HepG2 (cell line): ENCODE measurements around the gene DDX24. TPM values are rescaled to one million over a fixed set of nuclear protein-coding genes. Genes with fewer than 3 reads are reported as not detected.

Source experiments
- GPN1 ChIP-seq: sonication (generic); formaldehyde crosslinking; IDR thresholded peaks from 2 replicates; pipeline ENCODE4 v1.5.1; 2020; ENCODE audit warnings: missing genetic modification reagents, borderline replicate concordance
- GTF3A ChIP-seq: sonication (generic); formaldehyde crosslinking; conservative IDR thresholded peaks from 2 replicates; pipeline ENCODE4 v1.4.0; 2020; ENCODE audit warnings: mild to moderate bottlenecking, missing genetic modification reagents
- HOXA9 ChIP-seq: sonication (generic); formaldehyde crosslinking; IDR thresholded peaks from 2 replicates; pipeline ENCODE4 v1.8.1; 2022; ENCODE audit warnings: missing genetic modification reagents, mild to moderate bottlenecking, moderate library complexity, borderline replicate concordance
- KDM2A ChIP-seq: sonication (generic); formaldehyde crosslinking; IDR thresholded peaks from 2 replicates; pipeline ENCODE4 v1.4.0; 2020; ENCODE audit warnings: low read depth, missing genetic modification reagents, borderline replicate concordance
- MXD4 ChIP-seq: IDR thresholded peaks from 2 replicates; pipeline ENCODE4 v1.6.1; 2016; ENCODE audit warnings: mild to moderate bottlenecking, missing biosample characterization, missing genetic modification reagents
- PHF5A ChIP-seq: IDR thresholded peaks from one replicate; pipeline ENCODE4 v1.6.1; 2018; ENCODE audit warnings: low read depth, missing genetic modification reagents; ENCODE audit not compliant: unreplicated experiment
- SP1 ChIP-seq, 2 experiments: fragments of 450-650 bp in 1 of 2; sonication (generic) in 1 of 2; formaldehyde crosslinking in 1 of 2; IDR thresholded peaks; 2 replicates each; pipeline versions ENCODE4 v1.4.0 to v1.6.1; 2016 to 2020; ENCODE audit warnings: missing genetic modification reagents in 1 of 2
- TAF15 ChIP-seq: fragments of 200-400 bp; formaldehyde crosslinking; IDR thresholded peaks from one replicate; pipeline ENCODE4 v1.6.1; 2018; ENCODE audit warnings: mild to moderate bottlenecking, low read depth, low read length; ENCODE audit not compliant: poor library complexity, severe bottlenecking
- TCF7L2 ChIP-seq: IDR thresholded peaks from 2 replicates; pipeline ENCODE4 v1.6.1; 2011; ENCODE audit warnings: mild to moderate bottlenecking, low read depth, low read length, moderate library complexity
- ZFYVE20 ChIP-seq: sonication (generic); formaldehyde crosslinking; IDR thresholded peaks from 2 replicates; pipeline ENCODE4 v1.8.0; 2023; ENCODE audit warnings: low read depth, mild to moderate bottlenecking, moderate library complexity, missing genetic modification reagents, borderline replicate concordance
- ZKSCAN8 ChIP-seq: IDR thresholded peaks from 2 replicates; pipeline ENCODE4 v1.6.1; 2016; ENCODE audit warnings: borderline replicate concordance, missing genetic modification reagents, missing compliant biosample characterization
- ZNF17 ChIP-seq: sonication (generic); formaldehyde crosslinking; IDR thresholded peaks from 2 replicates; pipeline ENCODE4 v1.5.0; 2020; ENCODE audit warnings: mild to moderate bottlenecking, missing genetic modification reagents
- ZNF629 ChIP-seq: sonication (generic); formaldehyde crosslinking; conservative IDR thresholded peaks from 2 replicates; pipeline ENCODE4 v1.5.0; 2020; ENCODE audit warnings: missing genetic modification reagents
- ZNF709 ChIP-seq: sonication (generic); formaldehyde crosslinking; IDR thresholded peaks from 2 replicates; pipeline ENCODE4 v1.5.0; 2020; ENCODE audit warnings: mild to moderate bottlenecking, missing genetic modification reagents
- polyA plus RNA-seq, 8 experiments: library from polyadenylated mRNA; depleted of rRNA in 3 of 8; stranded (reverse) in 7 of 8; unstranded in 1 of 8; fragments of >200 nt; fragmentation: Illumina TruSeq in 4 of 8; extraction: Trizol in 4 of 8; gene quantifications; 2 replicates each; pipeline versions ENCODE4 v1.2.1 to v1.2.3, GENCODE V29; 2011 to 2016; ENCODE audit warnings: low read depth in 4 of 8, missing spikeins in 1 of 8, mixed read lengths in 1 of 8; ENCODE audit not compliant: insufficient read depth in 1 of 8
- total RNA-seq, 5 experiments: library from RNA; depleted of rRNA; stranded (reverse); fragments of >200 nt; fragmentation: Illumina TruSeq; extraction: Trizol; gene quantifications; 2 replicates each; pipeline ENCODE4 v1.2.3, GENCODE V29; 2016; ENCODE audit warnings: low read depth in 1 of 5
- TF ChIP-seq, protein P1 (sequence below): sonication (generic); formaldehyde crosslinking; IDR thresholded peaks from 2 replicates; pipeline ENCODE4 v1.8.0; 2022; ENCODE audit warnings: mild to moderate bottlenecking, missing genetic modification reagents, borderline replicate concordance
- TF ChIP-seq, protein P2 (sequence below): sonication (generic); formaldehyde crosslinking; IDR thresholded peaks from 2 replicates; pipeline ENCODE4 v1.5.1; 2020; ENCODE audit warnings: mild to moderate bottlenecking, missing genetic modification reagents, moderate library complexity
- TF ChIP-seq, protein P3 (sequence below): IDR thresholded peaks from 2 replicates; pipeline ENCODE4 v1.6.1; 2016; ENCODE audit warnings: low read depth, borderline replicate concordance
- TF ChIP-seq, protein P4 (sequence below): sonication (generic); formaldehyde crosslinking; IDR thresholded peaks from 2 replicates; pipeline ENCODE4 v1.4.0; 2020; ENCODE audit warnings: missing genetic modification reagents

The DDX24 gene
- total and polyA plus RNA-seq, 2 of the 13 experiments (the other 11 are each of a cell fraction or from before 2014, with no cell fraction given) = 67.3 to 149 TPM

DNA sequence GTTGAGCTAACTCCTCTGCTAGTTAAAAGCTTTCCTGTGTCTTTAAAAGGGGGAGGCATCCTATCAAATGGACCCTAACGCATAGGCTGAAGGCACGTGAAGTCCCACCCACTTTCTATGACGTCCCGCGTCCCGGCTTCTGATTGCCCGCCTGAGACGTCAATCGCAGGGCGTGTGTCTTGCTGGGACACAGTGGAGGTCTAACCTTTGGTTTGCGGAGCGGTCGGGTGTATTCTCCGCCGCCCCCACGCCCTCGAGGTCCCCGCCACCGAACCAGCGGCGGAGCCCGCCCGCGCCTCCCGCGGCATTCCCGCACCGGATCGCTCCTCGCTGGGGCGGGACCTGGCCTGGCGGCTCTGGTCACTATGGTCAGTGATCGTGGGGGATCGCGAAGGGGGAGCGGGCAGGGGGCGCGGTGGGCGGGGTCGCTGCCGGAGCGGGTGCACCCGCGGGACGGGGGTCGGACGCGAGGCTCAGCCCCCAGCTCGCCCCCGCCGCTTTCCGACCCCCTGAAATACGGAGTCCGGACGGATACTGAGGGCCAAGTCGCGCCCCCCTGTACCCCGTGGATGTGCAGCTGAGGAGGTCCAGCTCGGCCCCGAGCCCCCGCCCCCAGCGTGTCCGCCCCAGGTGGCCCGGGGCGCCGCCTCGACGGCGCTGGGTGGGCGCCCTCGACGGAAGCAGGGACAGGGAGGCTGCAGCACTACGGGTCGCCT is 54.7 kb downstream of the DDX24 start, which contains the start of gene OTUB2 (continued):
- no peak for TF ChIP-seq TAF15
- no peak for TF ChIP-seq SP1 (IDR thresholded peaks at IDR 0.05)
- peak; percentile 93 for TF ChIP-seq SP1 (CRISPR knock-in tag; IDR thresholded peaks at IDR 0.05)
- no peak for TF ChIP-seq GPN1 (CRISPR knock-in tag)
- TF ChIP-seq, protein P1, sequence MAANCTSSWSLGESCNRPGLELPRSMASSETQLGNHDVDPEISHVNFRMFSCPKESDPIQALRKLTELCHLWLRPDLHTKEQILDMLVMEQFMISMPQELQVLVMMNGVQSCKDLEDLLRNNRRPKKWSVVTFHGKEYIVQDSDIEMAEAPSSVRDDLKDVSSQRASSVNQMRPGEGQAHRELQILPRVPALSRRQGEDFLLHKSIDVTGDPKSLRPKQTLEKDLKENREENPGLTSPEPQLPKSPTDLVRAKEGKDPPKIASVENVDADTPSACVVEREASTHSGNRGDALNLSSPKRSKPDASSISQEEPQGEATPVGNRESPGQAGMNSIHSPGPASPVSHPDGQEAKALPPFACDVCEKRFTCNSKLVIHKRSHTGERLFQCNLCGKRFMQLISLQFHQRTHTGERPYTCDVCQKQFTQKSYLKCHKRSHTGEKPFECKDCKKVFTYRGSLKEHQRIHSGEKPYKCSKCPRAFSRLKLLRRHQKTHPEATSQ (CRISPR knock-in tag) = no peak
- peak; percentile 89 for TF ChIP-seq KDM2A
- TF ChIP-seq, protein P2, sequence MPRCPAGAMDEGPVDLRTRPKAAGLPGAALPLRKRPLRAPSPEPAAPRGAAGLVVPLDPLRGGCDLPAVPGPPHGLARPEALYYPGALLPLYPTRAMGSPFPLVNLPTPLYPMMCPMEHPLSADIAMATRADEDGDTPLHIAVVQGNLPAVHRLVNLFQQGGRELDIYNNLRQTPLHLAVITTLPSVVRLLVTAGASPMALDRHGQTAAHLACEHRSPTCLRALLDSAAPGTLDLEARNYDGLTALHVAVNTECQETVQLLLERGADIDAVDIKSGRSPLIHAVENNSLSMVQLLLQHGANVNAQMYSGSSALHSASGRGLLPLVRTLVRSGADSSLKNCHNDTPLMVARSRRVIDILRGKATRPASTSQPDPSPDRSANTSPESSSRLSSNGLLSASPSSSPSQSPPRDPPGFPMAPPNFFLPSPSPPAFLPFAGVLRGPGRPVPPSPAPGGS = no peak
- TF ChIP-seq ZFYVE20 (CRISPR knock-in tag) = no peak
- TF ChIP-seq ZNF709 (CRISPR knock-in tag) = no peak
- no peak for TF ChIP-seq GTF3A (CRISPR knock-in tag)
- no peak for TF ChIP-seq HOXA9 (CRISPR knock-in tag)
- no peak for TF ChIP-seq MXD4 (CRISPR knock-in tag)
- 0 out of 2 replicates have a peak, but pooled peaks have one; percentile 14 for TF ChIP-seq ZKSCAN8 (CRISPR knock-in tag)
- no peak for TF ChIP-seq PHF5A
- TF ChIP-seq ZNF17 = no peak
- no peak for TF ChIP-seq TCF7L2
- TF ChIP-seq, protein P3, sequence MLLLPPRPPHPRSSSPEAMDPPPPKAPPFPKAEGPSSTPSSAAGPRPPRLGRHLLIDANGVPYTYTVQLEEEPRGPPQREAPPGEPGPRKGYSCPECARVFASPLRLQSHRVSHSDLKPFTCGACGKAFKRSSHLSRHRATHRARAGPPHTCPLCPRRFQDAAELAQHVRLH (CRISPR knock-in tag) = peak; percentile 44; the same call in 1 of the 2 replicates
- TF ChIP-seq ZNF629 (CRISPR knock-in tag) = no peak
- TF ChIP-seq, protein P4, sequence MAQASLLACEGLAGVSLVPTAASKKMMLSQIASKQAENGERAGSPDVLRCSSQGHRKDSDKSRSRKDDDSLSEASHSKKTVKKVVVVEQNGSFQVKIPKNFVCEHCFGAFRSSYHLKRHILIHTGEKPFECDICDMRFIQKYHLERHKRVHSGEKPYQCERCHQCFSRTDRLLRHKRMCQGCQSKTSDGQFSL = peak; percentile 84; the same call in 1 of the 2 replicates
